GM19452 (cell line): Measurements from ENCODE around the gene SLC19A1.

Experiments
- ATAC-seq: cut with Tn5 transposase; IDR thresholded peaks from one replicate; pipeline ENCODE4 v1.9.1; 2021; ENCODE audit not compliant: unreplicated experiment

SLC19A1 gene

DNA sequence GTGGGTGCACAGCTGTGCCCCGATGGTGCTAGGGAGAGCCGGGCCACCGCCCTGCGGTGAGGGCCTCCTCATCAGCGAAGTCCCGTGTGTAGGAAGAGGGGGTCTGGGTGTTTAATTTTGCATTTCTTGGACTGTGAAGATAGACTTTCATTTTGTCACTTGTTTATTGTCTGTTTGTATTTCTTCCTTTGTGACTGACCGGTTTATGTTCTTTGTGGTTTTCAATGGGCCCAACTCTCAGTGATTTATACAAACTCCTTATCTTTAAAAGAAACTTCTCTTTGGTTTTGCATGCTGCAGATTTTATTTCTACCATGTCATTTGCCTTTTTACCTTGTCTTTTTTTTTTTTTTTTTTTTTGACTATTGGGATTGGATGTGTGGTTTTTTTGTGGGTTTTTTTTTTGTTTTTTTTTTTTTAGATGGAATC, 72.1 kb downstream of the SLC19A1 start:
- no peak for ATAC-seq

DNA sequence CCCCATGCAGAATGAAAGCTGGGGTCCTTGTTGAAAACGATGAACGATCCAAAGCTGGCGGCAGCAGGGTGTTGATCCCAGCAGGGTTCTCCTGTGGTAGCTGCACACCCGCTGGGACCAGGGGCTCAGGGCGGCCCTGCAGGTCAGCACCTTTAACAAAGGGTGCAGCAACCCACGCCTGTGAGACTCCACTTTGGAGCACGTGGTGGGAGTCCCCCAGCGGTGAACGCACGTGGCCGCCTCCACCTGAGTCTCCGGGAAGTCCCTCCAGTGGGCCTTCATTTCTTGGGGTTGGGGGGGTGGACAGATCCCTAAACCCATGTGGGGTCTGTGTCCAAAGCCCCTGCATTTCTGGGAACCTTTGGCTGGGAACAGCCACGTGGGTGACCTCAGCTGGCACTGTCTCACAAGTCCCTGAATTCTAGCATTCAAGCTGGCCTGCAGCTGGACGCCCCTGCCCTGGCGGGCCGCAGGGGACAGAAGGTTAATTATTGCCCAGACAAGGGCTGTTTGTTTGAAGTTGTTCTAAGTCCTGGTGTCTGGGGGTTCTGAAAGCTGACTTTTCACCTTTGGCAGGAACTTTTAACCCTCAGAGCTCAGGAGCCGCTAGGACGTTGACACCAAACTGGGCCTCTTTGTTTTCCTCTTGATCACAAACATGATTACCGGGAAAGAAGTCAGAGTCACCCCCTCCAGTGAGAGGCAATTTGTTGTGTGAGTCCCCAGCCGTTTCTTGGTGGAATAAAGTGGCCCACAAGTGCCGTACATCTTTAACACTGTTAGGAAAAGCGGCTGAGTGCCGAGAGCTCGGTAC, 72.8 kb downstream of the SLC19A1 start:
- no peak for ATAC-seq

DNA sequence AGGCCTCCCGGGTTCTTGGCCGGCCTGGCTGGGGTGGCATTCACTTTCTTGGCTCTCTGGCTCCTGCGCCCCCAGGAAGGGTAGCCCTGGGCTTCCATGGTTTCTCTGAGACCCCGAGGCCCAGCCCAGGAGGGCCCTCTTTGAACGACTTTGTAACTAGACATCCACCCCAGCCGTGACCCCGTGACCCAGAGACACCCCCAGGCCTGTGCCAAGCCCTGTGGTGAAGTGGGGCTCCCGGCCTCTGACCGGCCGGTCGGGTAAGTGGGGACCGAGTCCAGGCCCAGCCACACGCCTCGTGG, 73.3 kb downstream of the SLC19A1 start:
- no peak for ATAC-seq

DNA sequence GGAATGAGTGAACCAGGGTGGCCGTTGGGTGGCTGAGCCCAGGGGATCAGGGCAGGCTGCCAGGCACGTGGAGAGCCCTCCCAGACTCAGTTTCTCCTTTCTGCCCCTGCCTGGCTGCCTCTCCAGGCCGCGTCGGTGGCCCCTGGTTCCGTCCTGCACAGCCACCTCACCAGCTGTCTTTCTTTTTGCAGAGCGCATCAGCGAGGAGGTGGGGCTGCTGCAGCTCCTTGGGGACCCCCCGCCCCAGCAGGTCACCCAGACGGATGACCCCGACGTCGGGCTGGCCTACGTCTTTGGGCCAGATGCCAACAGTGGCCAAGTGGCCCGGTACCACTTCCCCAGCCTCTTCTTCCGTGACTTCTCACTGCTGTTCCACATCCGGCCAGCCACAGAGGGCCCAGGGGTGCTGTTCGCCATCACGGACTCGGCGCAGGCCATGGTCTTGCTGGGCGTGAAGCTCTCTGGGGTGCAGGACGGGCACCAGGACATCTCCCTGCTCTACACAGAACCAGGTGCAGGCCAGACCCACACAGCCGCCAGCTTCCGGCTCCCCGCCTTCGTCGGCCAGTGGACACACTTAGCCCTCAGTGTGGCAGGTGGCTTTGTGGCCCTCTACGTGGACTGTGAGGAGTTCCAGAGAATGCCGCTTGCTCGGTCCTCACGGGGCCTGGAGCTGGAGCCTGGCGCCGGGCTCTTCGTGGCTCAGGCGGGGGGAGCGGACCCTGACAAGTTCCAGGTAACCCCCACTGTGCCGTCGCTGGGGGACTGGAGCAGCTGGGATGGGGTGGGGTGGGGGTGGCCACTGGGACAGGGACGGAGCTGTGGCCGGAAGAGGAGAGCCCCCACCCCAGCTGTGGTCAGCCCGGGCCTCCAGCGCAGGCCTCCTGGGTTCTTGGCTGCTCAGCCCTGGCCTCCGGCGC, 73.9 kb downstream of the SLC19A1 start:
- no peak for ATAC-seq

DNA sequence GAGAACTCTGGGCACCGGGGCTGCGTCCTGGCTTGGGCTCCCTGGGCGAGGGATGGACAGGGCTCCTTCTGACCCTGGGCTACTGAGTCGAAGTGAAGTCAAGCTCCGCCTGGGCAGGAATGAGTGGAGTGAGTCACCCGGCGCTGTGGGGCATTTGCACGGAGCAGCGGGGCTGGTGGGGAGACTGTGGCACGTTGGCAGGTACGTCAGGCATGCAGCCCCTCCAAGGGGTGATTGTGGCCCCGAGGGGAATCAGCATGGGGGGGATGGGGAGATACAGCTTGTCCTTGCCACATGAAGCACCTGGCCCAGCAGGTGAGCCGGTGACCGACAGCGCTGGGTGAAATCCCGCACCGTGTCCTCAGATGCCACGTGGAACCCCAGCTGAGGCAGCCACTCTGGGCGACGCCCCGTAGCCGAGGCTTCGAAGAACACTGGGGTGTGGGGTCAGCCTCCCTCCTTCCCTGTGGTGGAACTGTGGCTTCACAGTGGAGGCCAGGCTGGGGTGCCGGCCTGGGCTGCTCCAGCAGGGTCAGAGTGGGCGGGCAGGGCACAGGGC, 74.9 kb downstream of the SLC19A1 start:
- no peak for ATAC-seq

DNA sequence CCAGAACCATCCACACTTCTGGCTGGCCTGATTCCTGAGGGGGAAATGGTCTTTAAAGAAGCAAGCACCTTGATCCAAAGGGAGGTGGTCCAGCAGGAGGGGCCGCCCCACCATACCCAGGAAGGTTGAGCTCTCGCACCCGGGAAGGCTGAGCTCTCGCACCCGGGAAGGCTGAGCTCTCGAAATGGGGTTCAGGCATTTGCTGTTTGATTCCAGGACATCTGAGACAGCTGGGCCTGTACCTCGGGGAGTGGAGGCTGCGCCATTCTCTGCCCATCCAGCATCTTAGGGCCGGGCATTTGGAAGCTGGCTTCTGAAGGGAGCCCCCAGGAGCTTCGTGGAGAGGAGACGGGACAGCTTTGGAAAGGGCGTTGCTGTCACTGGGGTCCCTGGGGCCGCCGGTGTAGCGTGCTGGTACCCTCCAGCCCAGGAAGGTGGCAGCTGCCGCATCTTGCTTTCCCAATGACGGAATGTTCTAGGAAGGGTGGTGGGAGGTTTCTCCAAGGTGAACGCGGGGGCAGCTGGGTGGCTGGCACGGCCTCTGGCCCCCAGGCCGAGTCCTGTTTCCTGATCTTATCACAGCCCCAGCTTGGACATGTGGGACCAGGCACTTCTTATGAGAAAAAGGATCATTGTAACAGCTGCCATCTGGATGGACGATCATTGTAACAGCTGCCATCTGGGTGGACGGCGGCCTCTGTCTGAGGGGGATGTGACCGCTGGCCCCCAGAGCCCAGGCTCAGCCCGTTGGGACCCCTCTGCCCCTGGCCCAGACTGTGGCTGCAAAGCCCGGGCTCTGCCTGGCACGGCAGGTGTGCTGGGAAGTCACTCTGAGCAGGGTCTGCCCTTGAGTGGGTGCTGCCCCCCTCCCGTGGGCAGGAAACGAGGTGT, 75.7 kb downstream of the SLC19A1 start:
- ATAC-seq: no peak

DNA sequence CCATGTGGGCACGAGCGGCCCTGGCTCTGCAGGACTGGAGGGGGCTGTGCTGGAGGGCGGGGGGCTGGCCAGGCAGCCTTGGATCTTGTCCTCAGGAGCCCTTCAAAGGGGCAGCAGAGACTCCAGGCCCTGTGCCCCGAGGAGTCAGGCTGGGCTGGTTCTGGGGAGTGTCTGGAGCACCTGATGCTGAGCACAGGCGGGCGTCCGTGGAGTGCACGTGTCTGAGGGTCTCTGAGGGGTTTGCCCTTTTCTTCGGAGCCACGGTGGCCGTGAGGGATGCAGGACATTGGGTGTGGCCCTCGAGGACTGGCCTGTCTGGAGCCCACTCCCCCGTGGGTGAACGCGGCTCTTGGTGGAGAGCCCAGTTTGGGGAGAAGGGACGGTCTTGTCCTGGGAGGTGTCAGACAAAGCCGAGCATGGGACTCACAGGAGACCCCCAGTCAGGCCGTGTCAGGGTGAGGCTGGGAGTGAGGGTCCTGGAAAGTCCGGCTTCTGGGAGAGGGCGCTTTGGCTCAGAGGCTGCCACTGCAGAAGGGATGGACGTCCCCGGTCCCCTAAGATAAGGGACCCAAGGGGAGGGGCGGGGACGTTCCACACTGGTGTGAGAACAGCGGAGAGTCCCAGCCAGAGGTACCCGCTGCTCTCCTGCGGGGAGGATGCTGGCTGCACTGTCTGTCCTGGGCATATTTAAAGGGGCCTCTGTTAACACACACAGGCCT, 76.5 kb downstream of the SLC19A1 start:
- no peak for ATAC-seq

DNA sequence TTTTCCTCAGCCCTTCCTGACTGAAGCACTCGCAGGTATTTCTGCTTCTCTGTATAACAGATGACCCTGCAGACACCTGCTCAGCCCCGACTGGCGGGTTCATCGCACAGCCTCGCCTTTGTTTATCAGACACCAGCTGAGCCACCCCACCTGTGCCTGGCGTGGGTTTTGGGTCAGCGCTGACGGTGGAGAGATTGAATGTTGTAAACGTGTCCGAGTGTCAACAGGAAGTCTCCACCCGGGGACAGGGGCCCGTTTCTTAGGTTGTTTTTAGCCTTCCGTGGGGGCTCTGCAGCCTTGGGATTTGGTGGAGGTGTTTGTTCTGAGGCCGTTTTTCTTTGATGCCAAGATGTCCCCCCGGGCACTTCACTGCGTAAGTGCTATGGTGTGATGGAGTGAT, 77.1 kb downstream of the SLC19A1 start:
- no peak for ATAC-seq

DNA sequence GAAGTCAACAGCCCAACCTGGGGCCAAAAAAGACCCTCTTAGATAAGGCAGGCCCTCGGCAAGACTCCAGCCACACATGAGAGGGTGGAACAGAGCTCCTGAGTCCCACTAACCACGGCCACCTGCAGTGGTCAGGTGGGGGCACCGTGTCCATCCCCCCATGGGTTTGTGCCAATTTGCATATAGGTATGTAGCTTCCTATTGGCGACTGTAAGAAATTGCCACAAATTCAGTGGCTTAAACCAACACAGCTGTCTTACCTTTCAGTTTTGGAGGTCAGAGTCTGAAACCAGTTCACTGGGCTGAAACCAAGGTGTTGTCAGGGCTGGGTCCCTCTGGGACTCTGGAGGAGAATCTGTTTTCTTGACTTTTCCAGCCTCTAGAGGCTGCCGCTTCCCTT, 77.9 kb downstream of the SLC19A1 start:
- no peak for ATAC-seq

DNA sequence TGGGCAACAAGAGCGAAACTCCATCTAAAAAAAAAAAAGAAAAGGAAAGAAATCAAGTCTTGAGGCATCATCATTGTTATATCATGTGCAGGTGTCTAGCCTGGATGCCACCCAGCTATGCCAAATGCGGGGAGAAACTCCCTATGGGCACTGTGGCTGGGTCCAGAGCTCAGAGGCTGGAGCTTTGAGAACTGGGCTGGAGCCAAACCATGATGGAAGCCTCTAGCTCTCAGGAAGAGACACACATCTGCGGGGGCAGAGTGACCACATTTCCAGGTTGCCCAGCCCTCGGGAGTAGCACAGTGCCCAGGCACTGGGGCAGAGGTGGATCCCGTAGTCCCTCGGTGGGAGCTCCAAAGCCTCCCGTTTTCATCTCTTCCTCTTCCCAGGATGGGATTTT, 78.4 kb downstream of the SLC19A1 start:
- no peak for ATAC-seq

DNA sequence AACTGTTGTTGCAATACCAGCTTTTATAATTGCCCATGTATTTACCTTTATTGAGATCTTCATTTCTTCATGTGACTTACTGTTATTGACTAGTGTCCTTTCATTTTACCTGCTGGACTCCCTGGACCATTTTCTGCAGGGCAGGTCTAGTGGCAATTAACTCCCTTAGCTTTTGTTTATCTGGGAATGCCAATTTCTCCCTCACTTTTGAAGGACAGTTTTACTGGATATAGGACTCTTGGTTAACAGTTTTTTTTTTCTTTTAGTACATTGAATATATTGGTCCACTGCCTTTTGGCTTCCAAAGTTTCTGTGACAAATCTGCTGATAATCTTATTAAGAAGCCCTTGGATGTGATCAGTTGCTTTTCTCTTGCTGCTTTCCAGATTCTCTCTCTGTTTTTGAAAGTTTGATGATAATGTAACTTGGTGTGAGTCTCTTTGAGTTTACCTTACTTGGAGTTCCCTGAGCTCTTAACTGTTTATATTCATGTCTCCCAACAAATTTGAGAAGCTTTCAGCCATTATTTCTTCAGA, 80.4 kb downstream of the SLC19A1 start:
- no peak for ATAC-seq

DNA sequence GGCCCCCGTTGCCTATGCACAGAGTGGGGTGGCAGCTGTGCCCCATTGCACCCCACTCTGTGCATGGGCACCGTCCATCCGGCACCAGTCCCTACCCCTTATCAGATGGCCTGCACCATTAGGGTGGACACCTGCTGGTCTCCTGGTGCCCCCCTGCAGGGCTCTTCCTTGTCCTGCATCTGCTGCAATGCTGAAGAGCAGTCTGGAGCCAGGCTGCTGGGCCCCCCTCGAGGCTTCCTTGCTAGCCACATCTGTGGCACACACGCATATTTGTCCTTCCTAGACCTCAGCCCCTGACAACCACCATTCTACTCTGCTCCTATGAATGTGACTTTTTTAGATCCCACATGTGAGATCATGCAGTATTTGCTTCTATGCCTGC, 80.9 kb downstream of the SLC19A1 start:
- no peak for ATAC-seq

DNA sequence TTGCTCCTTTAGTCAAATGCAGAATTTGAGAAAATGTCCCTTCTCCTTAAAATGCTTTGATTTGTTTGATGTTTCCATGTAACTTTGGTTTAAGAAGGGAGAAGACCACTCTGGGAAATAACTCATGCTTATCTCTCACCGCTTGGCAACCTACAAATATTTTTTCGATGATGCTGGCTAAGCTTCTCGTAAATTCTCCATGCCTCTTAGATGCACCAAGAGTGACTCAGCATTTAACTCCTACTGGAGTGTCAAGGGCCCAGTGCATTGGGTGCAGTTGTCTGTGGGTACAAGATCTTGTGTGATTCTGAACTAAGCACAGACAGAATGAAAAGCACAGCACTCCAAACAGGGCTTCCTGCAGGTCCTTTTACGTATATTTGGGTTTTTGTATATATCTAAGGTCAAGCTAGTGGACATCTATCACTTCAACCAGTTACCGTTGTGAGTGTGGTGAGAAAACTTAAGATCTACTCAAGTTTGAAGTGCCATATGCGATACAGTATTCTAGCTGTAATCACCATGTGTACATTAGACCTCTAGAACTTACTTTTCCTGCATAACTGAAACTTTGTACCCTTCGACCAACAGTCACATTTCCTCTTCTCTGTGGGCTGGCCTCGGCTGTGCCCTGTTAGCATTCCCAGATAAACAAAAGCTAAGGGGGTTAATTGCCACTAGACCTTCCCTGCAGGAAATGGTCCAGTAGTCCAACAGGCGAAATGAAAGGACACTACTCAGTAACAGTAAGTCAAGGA, 81.5 kb downstream of the SLC19A1 start:
- no peak for ATAC-seq

DNA sequence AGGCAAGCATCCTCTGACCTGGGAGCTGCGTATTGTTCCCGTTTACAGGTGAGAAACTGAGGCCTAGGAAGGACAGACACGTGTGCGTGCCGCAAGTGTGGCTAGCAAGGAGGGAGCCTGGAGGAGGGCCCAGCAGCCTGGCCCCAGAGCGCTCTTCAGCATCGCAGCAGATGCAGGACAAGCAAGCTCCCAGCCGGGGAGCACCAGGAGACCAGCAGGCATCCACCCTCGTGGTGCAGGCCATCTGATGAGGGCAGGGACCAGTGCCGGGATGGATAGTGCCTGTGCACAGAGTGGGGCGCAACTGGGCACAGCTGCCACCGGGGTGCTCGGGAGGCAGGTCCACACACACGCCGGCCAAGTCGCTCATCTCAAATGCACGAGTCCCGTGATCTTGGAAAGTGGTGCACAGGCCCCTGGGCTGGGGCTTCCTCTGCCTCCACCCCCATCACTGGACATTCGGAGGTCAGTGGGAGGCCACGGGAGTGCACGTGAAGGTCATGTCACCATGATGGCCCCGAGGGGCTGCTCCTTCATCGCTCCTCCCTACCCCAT, 82.2 kb downstream of the SLC19A1 start:
- no peak for ATAC-seq

DNA sequence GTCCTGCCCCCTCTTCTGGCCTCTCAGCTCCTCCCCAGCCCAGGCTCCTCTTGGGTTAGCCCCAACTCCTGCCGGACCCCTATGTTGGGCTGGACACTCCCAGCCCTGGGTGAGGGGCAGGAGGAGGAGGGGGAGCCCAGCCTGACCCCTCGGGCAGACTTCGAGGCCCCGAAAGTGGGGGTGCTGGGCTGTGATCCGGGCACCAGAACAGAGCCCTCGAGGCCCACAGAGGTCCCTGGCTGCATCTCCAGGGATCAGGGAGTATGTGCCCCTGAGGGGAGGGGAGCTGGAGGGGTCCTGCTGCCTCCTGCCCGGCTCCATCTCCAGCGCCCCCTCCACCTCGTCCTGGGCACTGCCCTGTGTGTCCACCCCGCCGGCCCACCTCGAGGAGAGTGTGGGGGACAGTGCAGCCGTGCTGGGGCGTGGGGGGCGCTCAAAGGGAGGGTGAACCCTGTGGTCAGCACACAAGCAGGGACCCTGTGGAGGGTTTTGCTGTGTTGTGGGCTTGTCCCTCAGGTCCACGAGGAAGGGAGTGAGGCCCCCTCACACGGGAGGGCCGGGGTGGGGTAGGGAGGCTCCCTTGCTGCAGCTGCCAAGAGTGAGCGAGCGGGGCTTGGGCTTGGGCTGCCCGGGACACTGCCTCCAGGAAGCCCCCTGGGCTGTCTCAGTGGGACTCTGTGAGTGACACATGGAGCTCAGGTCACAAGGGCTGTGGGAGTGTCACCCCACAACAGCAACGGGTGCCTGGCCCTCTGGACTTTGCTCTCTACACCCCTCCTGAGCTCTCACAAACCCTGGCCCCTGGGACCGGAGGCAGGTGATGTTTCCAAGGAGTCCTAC, 82.8 kb downstream of the SLC19A1 start:
- no peak for ATAC-seq

DNA sequence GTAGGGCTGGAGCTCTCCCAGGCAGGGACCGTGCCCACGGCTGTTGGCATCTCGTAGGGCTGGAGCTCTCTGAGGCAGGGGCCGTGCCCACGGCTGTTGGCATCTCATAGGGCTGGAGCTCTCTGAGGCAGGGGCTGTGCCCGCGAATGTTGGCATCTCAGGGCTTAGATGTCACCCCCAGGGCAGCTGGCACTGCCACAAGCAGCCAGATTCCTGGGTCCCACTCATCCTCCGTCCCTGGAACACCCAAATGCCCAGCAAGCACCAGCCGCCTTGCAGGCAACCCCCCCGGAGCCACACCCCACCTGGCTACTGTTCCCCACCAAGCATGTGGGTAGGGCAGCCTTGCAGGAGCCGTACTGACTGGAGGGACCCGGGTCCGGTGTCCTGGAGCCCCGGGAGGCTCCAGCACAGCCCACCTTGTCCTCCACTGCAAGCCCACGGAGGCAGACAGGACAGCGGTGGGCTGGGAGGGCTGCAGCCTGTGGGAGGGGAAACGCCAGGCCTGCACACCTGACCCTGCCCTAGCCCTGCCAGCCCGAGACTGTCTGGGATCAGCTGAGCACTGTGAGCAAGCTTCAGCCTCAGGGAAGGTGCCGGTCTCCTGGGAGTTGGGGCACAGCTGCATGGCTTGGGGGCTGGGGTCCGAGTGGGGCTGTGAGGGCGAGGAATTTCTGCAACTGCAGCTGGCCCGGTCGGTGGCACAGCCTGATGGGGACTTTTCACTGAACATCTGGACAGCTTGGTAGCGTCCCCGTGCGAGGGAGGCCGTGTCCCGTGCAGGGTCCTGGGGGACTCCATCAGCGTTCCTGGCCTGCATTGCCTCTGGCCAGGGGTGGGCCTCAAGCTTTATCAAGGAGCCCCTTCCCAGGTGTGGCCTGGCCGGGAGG, 83.7 kb downstream of the SLC19A1 start:
- ATAC-seq: no peak

DNA sequence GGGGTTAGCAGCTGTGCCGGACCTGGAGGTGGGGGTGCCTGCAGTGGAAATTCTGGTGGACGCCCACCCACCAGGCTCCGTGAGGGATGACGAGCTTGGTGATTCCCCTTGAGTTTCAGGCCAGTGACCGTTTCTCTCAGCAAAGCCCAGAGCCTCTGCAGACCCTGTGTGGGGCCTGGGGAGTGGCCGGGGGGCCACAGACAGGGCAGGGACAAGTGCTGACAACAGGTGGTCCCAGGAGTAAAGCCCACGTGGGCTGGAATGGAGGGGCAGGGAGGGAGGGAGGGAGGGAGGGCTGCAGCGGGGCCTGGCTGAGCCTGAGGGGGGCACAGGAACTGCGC, 84.4 kb downstream of the SLC19A1 start:
- no peak for ATAC-seq
